Uterus (tissue), 4 donors: ENCODE data around the gene PRRC2B. TPM values are rescaled to one million over a fixed set of nuclear protein-coding genes. Genes with fewer than 3 reads are reported as not detected.

Experiments
- small RNA-seq: library from RNA; depleted of rRNA; stranded (forward); fragments of <200 nt; gene quantifications from one replicate; pipeline ENCODE3, GENCODE V24; 2016
- total RNA-seq, 4 donors: library from RNA; depleted of rRNA in 3 of 4; stranded (reverse); fragments of >200 nt in 3 of 4; gene quantifications; one replicate each; pipeline versions ENCODE4 v1.1.0 to v1.2.4, GENCODE V29; 2014 to 2023
- donor health status: DM: yes; HTN: yes; CAD: no.

Gene PRRC2B
- total RNA-seq, 4 donors from 2014 or later: 81.5 to 297 (median 133) TPM

Small RNA genes lying within 50 kb of the gene (small RNA-seq; reads per million reads assigned to genes)
- gene SNORD62A (0.60 reads per million, percentile 11 among the genes with 10 or more reads in this experiment), gene SNORD62B (0.85 reads per million, percentile 38 among the genes with 10 or more reads in this experiment)

Other genes starting within 250 kb of the PRRC2B start
- 10 to 100 TPM in 1 of 4 donors, 1 to 10 TPM in 2, under 1 TPM in 1; 0.26 to 15.9 (median 3.6) TPM for gene FAM78A, start 117.6 kb upstream of the PRRC2B start, total RNA-seq
- 10 to 100 TPM in 1 of 4 donors, 1 to 10 TPM in 3; 6.3 to 45.3 (median 8.1) TPM for gene PLPP7, start 104.4 kb upstream of the PRRC2B start, total RNA-seq
- 10 to 100 TPM in 2 of 4 donors, 1 to 10 TPM in 1, under 1 TPM in 1; 0.29 to 40.2 (median 18.5) TPM for gene POMT1, start 108.8 kb downstream of the PRRC2B start, total RNA-seq
- gene UCK1, start 137.2 kb downstream of the PRRC2B start, total RNA-seq: 10 to 100 TPM in 3 of 4 donors, 1 to 10 TPM in 1; 7.7 to 37.7 (median 18.6) TPM
- not detected for gene PRRT1B, start 151.4 kb downstream of the PRRC2B start, total RNA-seq